Measurements from ENCODE around the gene MORF4L1.
A peak's percentile ranks its signal among the peaks of the same experiment; 100 is the strongest.
"Not testable (repeated sequence)": the region's sequence is repeated elsewhere in the genome, so short reads cannot be mapped to it uniquely, and the experiment has no call there.

The MORF4L1 gene

DNA sequence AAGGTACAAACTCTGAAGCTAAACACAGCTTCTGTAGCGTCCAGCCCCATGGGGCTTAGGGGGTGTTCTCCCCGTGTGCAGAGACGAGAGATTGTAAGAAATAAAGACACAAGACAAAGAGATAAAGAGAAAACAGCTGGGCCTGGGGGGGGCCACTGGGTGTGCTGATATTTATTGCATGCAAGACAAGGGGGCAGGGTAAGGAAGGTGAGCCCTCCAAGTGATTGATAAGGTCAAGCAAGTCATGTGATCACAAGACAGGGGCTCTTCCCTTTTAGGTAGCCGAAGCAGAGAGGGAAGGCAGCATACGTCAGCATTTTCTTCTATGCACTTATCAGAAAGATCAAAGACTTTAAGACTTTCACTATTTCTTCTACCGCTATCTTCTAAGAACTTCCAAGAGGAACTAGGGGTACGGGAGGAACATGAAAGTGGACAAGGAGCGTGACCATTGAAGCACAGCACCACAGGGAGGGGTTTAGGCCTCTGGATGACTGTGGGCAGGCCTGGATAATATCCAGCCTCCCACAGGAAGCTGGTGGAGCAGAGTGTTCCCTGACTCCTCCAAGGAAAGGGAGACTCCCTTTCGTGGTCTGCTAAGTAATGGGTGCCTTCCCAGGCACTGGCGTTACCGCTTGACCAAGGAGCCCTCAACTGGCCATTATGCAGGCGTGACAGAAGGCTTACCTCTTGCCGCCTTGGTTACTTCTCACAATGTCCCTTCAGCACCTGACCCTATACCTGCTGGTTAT, 29.8 kb downstream of the MORF4L1 start:
- not testable (repeated sequence) for DNase-seq

DNA sequence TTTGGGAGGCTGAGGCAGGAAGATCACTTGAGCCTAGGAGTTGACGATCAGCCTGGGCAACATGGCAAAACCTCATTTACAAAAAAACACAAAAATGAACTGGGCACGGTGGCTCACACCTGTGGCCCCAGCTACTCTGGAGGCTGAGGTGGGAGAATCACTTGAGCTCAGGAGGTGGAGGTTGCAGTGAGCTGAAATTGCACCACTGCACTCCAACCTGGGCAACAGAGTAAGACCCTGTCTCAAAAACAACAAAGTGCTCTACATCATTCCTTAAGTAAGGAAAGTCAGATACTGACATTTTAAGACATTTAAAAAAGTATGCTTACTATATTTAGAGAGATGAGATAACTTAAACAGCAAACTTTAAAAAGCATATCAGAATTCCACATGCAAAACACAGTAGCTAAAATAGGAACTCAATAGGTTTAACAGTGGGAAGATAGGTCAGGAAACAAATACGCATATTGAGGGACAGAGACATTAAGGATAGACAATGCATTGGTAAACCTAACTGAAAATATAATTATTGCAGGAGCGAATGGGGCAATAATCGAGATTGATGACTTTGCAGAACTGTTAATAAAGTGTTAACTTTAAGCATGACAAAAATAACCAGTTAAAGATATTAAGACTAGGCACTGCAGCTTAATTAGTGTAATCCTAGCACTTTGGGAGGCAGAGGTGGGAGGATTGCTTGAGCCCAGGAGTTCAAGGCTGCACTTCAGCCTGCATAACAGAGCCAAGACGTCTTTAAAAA, 32.1 kb downstream of the MORF4L1 start:
- DNase-seq: no peak

DNA sequence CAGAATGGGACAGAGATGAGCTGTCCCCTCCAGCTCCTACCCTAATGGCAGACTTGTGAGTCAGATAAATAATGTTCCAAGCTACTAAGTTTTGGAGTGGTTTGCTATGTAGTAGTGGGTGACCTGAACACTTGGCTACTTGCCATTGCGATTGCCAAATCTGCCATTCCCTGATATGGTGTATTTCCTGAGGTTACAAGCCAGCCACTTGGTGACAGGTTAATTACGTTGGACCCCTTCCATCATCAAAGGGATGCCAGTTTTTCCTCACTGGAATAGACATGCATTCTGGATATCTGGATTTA, 33.6 kb downstream of the MORF4L1 start:
- no peak for DNase-seq

DNA sequence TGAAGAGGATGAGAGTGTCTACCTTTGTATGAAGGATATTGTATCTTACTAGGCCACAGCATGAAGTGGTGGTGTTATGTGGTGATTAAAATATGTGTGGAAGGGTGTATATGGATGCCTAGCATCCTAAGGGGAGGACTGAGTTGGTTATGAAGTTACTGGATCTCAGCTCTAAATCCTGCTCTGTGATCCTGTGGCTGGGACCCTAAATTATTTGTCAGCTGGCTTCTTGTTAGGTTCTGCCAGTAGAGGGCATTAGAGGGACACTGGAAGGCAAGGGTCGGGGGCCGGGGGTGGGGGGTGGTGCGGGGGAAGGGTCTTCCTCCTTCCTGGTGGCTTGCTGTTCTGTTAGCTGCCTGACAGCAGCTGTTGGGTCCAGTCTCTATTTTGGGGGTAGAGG, 34.9 kb downstream of the MORF4L1 start:
- DNase-seq: peak; percentile 13

DNA sequence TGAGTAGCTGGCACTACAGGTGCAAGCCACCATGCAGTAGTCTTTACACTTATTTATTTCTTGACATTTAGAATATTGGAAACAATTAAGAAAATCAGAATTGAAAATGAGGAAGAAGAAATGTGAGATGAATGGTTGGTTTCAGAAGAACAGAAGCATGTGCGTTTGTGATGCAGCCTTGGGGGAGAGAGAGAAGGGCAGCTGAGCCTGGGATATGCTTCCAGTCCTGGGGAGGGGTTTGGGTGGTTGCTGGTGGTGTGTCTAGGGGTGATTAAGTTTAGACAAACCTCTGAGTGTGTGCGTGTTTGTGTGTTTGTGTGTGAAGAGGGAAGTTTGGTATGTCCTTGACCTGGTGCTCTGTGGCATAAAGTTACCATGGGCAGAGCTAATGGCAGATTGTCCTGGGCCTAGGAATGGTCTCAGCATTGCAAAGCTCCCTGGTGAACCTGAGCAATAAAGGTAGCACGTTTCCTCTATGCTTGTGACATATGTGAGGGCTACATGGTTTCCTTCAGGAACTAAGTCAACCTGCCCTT, 36.5 kb downstream of the MORF4L1 start:
- DNase-seq: no peak

DNA sequence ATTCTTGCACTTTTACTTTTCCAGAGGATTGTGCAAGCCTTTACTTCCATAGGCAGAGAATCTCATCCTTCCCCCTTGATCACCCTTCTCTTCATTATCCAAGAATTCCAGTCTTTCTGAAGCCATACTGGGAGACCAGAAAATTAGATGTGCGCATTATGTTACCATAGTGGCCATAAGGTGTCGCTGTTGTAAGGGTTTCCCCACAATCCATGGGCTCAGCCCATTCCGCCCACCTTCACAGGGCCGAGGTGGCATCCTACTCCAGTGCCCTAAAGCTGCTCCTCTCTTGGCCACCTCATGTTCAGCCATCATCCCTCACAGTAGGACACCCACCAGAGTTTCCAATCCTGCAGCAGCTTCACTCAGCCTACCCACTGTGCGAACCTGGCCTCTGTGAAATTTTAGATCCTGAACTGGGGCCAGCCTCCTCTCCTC, 37.1 kb downstream of the MORF4L1 start:
- DNase-seq: peak; percentile 52

DNA sequence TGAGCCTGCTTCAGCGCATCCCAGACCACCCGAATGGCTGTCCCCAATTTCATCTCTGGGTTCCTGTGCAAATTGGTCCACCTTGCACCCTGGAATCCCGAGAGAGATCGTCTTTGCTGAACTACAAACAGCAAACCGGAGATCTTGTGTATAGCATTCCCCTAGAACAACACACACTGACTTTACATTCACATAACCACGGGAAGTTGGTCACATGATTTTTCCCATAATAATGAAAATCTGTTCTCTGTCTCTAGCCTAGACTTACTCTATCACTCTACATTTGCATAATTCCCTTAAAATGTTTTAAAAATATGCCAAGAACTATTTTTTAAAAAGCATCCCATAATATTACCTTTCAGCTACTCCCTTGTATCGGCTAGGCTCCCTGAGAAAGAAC, 37.6 kb downstream of the MORF4L1 start:
- DNase-seq: no peak

DNA sequence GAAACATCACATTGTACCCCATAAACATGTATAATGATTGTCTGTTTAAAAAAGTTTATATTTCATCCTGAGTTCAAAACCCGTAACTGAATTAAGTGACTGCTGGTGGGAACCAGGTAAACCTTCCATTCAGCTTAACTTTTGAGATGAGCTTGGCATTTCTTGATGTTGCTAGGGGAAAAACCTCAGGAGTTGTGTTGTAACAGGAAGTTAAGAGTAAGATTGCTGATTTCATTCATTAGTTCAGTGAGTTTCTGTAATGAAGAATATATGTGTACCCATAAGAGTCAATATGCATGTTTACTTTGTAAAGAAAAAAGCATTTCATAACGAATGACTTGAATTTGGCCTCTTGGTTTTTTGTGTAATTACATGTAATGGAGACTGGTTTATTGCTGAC, 39.6 kb downstream of the MORF4L1 start:
- DNase-seq: peak; percentile 51

DNA sequence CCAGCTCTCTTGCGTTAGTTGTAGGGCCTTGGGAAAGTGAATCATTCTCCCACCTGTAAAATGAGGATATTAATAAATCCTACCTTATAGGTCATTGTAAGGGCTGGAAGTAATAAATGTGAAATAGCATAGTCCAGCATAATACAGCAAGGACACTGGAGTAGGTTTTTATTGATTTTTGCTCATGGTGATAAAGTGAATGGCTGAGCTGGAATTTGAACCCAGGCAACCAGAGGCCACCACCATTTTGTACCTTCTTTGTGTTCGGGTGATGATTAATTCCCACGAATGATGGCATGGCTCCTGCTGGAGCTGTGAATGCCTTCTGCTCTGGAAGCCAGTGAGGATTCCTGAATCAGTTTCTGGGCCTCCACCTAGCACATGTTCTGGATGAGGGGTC, 40.3 kb downstream of the MORF4L1 start:
- DNase-seq: no peak

DNA sequence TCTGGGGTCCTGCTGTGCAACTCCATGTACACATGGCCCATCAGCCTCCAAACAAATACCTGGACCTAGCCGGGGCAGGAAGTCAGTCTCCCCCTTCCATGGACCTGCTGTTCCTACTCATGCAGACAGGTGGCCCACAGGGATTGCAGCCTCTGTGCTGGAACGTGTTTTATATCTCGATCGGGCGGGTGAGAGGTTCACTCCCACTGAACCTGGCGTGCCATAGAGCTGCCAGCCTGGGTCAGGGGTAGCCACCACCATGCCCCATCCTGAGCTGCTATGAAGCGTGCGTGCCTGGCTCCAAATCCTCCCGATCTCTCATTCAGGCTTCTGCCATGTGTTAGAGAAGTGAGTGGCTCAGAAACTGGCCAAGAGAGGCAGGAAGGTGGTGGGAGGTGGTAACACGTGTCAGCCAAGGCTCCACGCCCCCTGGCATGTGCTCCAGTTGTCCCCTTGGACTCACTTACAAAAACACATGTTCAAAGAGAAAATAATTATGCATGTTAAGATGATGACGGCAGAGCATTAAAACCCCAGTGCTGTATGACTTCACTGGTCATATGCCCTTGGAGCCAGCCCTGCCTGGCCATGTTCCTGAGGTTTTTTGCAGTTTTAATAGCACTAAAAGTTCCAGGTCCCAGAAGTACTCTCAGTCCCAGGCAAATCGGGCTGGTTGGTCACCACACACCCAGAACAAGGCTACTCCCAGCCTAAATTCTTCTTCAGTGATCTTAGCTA, 41.5 kb downstream of the MORF4L1 start:
- peak; percentile 52 for DNase-seq

DNA sequence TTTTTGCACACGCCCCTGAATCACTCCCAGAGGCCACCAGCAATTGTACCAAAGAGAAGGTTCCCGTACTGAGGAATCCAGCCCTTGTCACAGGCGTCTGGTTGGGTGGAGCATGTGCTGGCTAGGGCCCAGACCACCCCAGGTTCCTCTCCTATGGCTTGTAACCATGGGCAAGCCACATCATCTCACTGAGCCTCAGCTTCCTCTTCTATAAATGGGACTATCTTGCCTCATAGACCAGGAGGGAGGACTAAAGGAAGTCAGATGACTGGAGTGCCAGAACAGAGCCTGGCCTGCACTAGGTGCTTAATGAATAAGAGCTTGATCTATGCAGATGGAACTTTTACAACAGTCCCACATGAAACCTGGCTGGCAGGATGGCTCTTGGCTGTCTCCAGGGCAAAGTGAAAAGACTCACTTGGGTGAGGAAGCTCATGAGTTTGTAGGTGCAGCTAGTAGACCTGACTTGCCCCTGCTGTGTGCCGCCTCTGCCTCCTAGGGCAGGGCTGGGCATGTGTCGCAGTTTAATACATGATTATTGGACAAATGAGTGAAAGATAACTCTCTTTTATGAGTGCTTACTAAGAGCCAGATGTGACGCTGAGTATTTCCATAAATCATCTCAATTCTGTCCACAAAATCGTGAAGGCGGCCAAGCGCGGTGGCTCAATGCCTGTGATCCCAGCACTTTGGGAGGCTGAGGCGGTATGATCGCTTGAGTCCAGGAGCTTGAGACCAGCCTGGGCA, 42.8 kb downstream of the MORF4L1 start:
- peak; percentile 96 for DNase-seq

DNA sequence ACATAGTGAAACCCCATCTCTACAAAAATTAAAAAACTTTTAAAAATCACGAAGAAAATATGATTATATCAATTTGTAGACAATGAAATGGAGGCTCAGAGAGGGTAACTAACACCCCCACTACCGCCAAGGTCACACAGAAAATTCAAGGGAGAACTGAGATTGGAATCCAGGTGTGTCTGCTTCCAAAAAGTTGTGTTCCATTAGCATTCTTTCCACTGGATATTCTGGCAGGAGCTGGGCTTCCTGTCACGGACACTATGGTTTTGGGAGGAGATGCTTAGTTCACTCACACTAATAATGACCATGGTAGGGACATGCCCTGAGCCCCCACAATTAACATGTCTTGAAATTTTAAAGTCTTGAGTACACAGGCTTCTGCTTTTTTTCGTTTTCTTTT, 43.4 kb downstream of the MORF4L1 start:
- no peak for DNase-seq

DNA sequence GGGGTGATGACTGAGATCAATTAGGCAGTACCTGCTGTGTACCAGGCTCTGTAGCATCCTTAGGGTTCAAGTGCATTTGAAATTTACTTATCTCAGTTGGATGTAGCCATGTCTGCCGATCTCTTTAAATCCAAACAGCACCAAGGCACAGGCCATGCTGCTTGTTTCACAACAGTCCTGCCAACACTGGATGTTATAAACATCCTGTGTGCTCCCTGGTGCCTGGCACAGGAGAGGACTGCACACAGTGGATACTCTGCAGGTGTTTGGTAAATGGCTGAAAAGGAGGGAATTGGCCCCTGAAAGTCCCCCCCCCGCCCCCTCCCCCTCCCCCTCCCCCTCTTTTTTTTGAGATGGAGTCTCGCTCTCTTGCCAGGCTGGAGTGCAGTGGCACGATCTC, 45.2 kb downstream of the MORF4L1 start:
- no peak for DNase-seq

DNA sequence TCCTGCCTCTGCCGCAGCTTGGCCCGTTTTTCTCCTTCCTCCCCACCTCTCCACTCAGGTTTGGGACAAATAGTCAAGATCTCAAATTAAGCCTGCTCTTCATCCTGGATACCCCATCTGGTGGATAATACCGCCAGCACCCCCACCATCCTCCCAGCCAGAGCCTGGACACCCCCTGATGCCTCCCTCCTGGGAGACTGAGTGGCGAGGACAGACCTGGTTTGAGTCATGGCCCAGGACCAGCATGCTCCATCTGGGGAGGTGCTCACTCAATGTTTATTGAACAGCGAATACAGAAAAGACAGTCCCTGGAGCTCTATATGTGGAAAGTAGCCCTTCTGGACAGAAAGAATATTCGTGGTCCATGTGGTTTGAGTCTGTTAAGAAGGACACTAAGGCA, 48.8 kb downstream of the MORF4L1 start:
- DNase-seq: no peak

DNA sequence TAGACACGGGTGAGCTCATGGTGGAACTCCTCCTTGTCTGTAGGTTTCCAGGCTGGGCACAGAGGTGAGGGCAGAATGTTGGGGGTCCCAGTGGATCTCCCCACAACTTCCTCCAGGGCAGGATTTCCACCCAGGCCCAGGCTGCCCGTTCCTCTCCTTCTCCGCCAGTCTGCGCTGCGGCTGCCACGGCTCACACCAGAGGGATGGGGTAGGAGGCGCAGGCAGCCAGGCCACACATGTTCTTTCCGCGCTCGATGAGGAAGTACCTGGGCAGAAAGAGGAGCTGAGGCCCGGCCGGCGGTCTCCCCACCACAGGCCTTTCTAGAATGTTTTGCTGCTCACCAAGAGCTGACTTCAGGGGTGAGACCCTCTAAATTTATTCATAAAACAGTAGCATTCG, 49.2 kb downstream of the MORF4L1 start:
- DNase-seq: peak; percentile 13

DNA sequence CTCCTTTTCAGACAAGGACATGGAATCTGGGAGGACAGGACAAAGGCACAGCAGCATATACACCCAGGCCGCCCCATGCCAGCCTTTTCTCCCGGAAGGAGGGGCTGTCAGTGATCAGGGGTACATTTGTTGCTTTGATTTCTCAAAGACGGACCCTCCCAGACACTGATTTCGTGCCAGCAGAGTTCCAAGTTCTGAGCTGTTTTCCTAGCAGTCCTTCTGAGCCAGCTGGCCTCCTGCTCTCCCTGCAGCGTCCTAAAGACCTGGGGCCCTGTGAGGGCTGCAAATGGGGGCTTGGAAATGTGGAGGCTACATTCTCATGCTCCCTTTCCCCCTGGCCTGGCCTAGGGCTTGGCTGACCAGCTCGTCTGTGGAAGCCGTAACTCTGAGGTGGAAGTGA, 49.8 kb downstream of the MORF4L1 start:
- DNase-seq: no peak

DNA sequence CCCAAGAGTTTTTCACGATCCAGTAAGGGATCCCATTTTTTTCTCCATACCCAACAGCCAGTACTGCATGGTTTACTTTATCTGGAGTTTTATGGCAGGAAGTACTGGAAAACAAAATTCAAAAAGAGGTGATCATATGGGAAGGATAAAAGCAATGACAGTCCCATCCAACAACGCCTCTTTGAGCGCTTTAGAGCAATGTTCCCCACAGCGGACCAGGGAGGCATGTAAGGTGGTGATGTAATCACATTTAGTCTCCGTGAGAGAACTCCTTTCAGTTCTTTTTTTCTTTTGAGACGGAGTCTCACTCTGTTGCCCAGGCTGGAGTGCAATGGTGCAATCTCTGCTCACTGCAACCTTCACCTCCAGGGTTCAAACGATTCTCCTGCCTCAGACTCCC, 50.3 kb downstream of the MORF4L1 start:
- DNase-seq: peak; percentile 77

DNA sequence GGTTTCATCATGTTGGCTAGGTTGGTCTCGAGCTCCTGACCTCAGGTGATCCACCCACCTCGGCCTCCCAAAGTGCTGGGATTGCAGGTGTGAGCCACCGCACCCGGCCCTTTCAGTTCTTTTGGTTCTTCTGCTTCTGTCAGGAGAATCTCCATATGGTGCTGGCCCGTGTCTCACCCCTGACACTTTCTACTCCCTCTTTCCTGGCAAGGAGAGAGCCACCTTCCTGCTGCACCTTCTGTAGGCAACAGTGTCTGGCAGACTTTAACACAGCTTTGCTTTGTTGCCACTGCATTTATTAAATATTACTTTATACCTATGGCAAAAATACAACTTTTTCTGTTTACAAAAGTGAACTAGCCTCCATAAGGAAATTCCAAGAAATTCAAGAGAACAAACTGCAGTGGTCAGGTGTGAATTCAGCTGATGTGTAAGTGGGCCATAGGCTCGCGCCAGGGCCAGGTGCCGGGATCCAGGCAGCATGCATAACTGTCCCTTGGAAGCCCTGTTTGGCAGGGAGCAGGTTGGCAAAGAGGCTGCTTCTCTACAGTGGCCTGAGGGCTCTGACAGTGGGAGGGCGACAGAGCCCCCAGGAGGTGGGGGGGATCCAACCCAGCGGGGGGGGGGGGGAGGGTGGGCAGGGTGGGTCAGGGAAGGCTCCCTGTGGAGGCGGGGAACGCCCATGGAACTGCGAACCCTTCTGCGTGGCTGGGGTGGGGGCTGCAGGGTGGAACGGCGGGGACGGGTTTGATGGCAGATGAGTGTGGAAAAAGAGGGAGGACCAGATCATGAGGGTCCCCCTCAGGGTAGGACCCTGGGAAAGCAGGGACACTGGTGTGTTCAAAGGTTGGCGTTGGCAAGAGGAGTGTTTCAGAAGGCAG, 51.0 kb downstream of the MORF4L1 start:
- DNase-seq: no peak

DNA sequence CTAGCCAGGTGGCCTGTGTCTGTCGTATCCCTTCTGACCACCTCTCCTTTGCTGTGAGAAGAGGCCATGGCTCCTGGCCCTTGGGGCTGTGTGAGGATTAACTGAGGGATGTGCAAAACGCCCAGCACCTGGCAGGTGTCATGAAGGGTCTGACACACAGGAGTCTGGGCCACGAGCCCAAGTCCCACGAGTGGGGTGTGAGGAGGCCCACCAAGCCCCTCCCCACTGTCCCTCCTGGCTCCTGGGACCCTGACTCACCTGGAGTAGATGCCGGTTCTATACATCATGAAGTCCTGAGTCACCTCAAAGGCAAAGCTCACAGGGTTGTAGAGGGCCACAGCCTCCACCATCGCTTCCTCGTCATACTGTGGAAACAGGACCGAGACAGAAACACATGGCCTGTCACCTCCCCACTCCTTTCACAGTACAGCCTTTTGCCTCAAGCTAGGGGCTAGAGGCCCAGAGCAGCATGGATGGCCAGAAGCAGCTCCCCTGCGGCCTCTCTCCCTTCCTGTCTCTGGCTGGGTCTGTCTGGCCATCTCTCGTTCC, 52.5 kb downstream of the MORF4L1 start:
- no peak for DNase-seq

DNA sequence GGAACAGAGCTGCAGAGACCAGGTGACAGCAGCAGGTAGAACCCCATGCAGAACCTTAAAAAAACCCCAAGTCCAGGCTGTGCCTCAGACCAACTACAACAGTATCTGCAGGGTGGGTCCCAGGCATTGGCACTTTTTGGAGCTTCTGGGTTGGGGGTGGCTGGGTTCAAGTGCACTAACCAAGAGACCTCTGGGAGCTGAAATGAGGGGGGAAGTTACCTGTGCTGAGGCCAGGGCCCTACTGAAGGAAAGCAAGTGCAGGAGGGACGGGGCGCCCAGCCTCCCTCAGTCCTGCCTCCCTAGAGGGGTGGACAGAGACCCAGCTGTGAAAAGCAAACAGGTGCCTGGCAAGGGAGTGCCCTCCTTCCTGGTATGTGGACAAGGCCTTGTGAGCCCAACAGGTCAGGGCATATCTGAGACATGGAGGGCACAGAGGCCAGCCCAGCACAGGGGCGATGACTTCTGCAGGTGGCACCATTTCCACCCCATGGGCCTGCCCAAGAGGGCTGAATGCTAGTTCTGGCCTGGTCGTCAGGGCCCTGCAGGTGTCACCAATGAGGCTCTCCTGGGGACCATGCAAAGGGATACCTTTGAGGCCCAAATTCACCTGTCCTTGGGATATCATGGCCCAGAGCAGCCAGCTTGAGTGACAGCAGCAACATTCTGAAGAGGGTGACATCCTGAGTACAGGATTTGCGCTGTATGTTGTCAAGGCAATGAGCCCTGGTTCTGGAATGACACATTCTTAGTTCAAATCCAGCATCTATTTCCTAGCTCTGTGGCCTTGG, 53.5 kb downstream of the MORF4L1 start:
- no peak for DNase-seq

Measured in inflammatory macrophage treated with lipopolysaccharide for 4 hours (primary cell).